HEK293 (cell line): ENCODE results near the gene LONP2.
A peak's percentile ranks its signal among the peaks of the same experiment; 100 is the strongest.

ENCODE experiments used
- CTCF ChIA-PET: fragments of 350-600 bp; formaldehyde crosslinking; extraction: SDS; loops from one replicate; lab custom pipeline; 2021; ENCODE audit warnings: antibody characterized with exemption; lab: Yijun Ruan, JAX
- POLR2A ChIA-PET: fragments of 300-600 bp; formaldehyde crosslinking; extraction: SDS; loops from one replicate; lab custom pipeline; 2020; ENCODE audit warnings: antibody characterized with exemption, inconsistent platforms; lab: Yijun Ruan, JAX
- H3K27ac ChIP-seq: fragments of 200-500 bp; sonication (Bioruptor generic); 2 replicates; pipeline ENCODE4 v1.5.1; 2014; ENCODE audit warnings: low read depth, low read length, control low read depth, inconsistent platforms; ENCODE audit errors: extremely low read depth
- H3K36me3 ChIP-seq, 2 experiments: fragments of 200-500 bp in 1 of 2; sonication (Bioruptor generic) in 1 of 2; 1 replicate in 1 of 2; 2 replicates in 1 of 2; pipeline ENCODE4 v1.5.1; 2014 to 2017; ENCODE audit warnings: inconsistent platforms in 2 of 2, low read length in 2 of 2; ENCODE audit not compliant: control insufficient read depth in 2 of 2, insufficient read depth in 1 of 2
- H3K4me1 ChIP-seq: fragments of 200-500 bp; sonication (Bioruptor generic); 2 replicates; pipeline ENCODE4 v1.5.1; 2014; ENCODE audit warnings: mild to moderate bottlenecking, low read length, inconsistent platforms; ENCODE audit not compliant: control insufficient read depth, insufficient read depth
- H3K4me3 ChIP-seq: 2 replicates; pipeline ENCODE4 v1.5.1; 2011; ENCODE audit warnings: low read depth, mild to moderate bottlenecking, control low read depth, low read length, moderate library complexity
- H3K9me3 ChIP-seq: fragments of 200-500 bp; sonication (Bioruptor generic); 2 replicates; pipeline ENCODE4 v1.5.1; 2014; ENCODE audit warnings: low read depth, low read length, inconsistent platforms; ENCODE audit not compliant: control insufficient read depth, insufficient read depth
- KLF8 ChIP-seq: fragments of 450-650 bp; formaldehyde crosslinking; IDR thresholded peaks from 2 replicates; pipeline ENCODE4 v1.5.1; 2016; ENCODE audit warnings: missing biosample characterization, missing genetic modification characterization
- MEIS1 ChIP-seq: sonication (generic); formaldehyde crosslinking; IDR thresholded peaks from 2 replicates; pipeline ENCODE4 v1.8.1; 2022; ENCODE audit warnings: missing genetic modification reagents, mild to moderate bottlenecking, borderline replicate concordance
- OVOL3 ChIP-seq: fragments of 450-650 bp; formaldehyde crosslinking; IDR thresholded peaks from 2 replicates; pipeline ENCODE4 v1.5.1; 2016; ENCODE audit warnings: missing biosample characterization, missing genetic modification characterization
- PRDM4 ChIP-seq: fragments of 450-650 bp; formaldehyde crosslinking; IDR thresholded peaks from 2 replicates; pipeline ENCODE4 v1.5.1; 2017; ENCODE audit warnings: missing biosample characterization, missing genetic modification characterization
- ZBTB1 ChIP-seq: fragments of 450-650 bp; formaldehyde crosslinking; IDR thresholded peaks from 2 replicates; pipeline ENCODE4 v1.5.1; 2016; ENCODE audit warnings: missing biosample characterization, missing genetic modification characterization
- ZNF133 ChIP-seq: fragments of 450-650 bp; formaldehyde crosslinking; IDR thresholded peaks from 2 replicates; pipeline ENCODE4 v1.5.1; 2016; ENCODE audit warnings: missing biosample characterization, missing genetic modification characterization
- ZNF202 ChIP-seq: fragments of 450-650 bp; formaldehyde crosslinking; IDR thresholded peaks from 2 replicates; pipeline ENCODE4 v1.5.1; 2016; ENCODE audit warnings: missing biosample characterization, missing genetic modification characterization, borderline replicate concordance
- ZNF292 ChIP-seq: fragments of 450-650 bp; formaldehyde crosslinking; IDR thresholded peaks from 2 replicates; pipeline ENCODE4 v1.5.1; 2016; ENCODE audit warnings: low read depth, missing biosample characterization, missing genetic modification characterization, borderline replicate concordance
- ZNF513 ChIP-seq: fragments of 450-650 bp; IDR thresholded peaks from 2 replicates; pipeline ENCODE4 v1.5.1; 2018; ENCODE audit warnings: missing biosample characterization, missing genetic modification characterization
- ZNF514 ChIP-seq: fragments of 450-650 bp; formaldehyde crosslinking; IDR thresholded peaks from 2 replicates; pipeline ENCODE4 v1.5.1; 2016; ENCODE audit warnings: missing biosample characterization, missing genetic modification characterization
- ZNF645 ChIP-seq: fragments of 450-650 bp; formaldehyde crosslinking; IDR thresholded peaks from 2 replicates; pipeline ENCODE4; 2016; ENCODE audit warnings: missing biosample characterization, missing genetic modification characterization
- TF ChIP-seq, protein P1 (sequence below): fragments of 450-650 bp; formaldehyde crosslinking; IDR thresholded peaks from 2 replicates; pipeline ENCODE4 v1.5.0; 2017; ENCODE audit warnings: missing biosample characterization, missing genetic modification characterization, borderline replicate concordance
- TF ChIP-seq, protein P2 (sequence below): fragments of 450-650 bp; formaldehyde crosslinking; IDR thresholded peaks from 2 replicates; pipeline ENCODE4 v1.5.1; 2016; ENCODE audit warnings: missing biosample characterization, missing genetic modification characterization, borderline replicate concordance
- TF ChIP-seq, protein P3 (sequence below): fragments of 450-650 bp; formaldehyde crosslinking; IDR thresholded peaks from 2 replicates; pipeline ENCODE4 v1.5.1; 2017; ENCODE audit warnings: missing biosample characterization, missing genetic modification characterization

Gene LONP2

DNA sequence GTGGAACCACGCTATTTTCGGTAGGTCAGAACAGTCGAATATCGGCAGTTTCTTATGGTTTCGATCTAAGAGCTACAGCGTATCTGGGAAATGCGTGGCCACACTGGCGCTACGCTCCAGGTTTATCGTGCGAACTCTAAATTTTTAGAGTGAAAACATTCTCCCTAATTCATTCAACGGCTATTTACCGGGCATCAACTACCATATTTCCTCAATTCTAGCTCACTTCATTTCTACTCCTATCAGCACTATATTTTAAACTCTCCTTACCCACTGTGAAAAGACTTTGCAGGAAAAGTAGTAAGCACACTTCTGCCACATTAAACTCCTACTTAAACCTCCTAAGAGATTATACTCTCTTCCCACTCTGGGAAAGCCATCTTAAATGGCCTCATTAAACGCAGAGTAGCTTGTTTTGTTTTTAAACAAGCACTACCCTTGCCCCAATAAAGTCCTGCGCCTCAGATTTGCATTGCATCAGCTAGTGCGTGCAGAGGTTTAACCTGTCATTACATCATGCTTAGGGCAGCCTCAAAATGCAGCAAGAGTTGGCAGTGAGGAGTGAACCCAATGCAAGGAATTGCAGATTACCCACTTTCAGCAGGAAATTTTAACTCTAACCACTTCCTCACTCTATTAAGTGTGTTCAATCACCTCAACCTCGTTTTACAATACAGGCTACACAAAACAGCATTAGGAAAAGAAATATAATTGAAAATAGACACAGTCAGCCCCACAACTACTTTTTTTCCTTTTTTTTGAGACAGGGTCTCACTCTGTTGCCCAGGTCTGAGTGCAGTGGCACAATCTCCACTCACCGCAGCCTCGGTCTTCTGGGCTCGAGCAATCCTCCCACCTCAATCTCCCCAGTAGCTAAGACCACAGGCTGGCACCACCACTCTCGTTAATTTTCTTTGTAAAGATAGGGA, 122.3 kb downstream of the LONP2 start (continued):
- no peak for TF ChIP-seq ZNF645 (tag by site-specific recombination)
- no peak for TF ChIP-seq ZNF292 (tag by site-specific recombination)
- no peak for TF ChIP-seq ZNF514
- TF ChIP-seq ZNF513 (tag by site-specific recombination), result 0 out of 2 replicates have a peak, but pooled peaks have one; percentile 24
- TF ChIP-seq, protein P1, sequence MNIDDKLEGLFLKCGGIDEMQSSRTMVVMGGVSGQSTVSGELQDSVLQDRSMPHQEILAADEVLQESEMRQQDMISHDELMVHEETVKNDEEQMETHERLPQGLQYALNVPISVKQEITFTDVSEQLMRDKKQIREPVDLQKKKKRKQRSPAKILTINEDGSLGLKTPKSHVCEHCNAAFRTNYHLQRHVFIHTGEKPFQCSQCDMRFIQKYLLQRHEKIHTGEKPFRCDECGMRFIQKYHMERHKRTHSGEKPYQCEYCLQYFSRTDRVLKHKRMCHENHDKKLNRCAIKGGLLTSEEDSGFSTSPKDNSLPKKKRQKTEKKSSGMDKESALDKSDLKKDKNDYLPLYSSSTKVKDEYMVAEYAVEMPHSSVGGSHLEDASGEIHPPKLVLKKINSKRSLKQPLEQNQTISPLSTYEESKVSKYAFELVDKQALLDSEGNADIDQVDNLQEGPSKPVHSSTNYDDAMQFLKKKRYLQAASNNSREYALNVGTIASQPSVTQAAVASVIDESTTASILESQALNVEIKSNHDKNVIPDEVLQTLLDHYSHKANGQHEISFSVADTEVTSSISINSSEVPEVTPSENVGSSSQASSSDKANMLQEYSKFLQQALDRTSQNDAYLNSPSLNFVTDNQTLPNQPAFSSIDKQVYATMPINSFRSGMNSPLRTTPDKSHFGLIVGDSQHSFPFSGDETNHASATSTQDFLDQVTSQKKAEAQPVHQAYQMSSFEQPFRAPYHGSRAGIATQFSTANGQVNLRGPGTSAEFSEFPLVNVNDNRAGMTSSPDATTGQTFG (tag by site-specific recombination), result no peak
- no peak for TF ChIP-seq ZNF202
- peak; percentile 87 for TF ChIP-seq PRDM4 (tag by site-specific recombination)
- TF ChIP-seq, all 188 proteins: peak for 63

DNA sequence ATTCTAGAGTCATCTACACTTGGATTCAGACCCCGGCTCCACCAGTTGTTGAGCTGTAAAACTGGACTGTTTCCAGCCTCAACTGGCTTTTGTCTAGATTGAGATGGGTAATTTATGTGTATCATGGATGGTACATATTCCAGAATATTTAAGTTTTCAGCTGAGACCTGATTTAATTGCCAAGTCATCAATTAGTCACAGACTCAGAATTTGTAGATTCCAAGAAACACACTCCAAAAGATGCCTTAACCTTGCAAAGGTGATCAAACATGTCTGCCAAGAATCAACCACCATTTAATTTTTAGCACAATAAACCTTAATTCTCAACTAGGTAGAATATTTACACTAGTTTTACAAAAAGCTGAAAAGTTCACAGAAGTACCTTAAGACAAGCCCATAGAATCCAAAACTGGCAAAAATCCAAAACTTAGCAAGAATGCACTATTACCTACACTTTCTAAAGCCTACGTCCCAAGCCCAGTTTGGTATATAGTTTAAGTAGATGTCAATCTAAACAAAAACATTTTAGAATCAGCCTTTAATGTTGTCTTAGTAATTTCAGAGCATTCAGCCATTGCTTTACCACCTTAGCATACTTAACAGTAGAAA, 123.4 kb downstream of the LONP2 start:
- H3K36me3 ChIP-seq, result no peaks in the 10 kb centered on the region
- POLR2A ChIA-PET, result interaction anchor here (2.2 to 2.8 kb wide), 2 partner anchors 12 to 17 kb away, joined by 7 to 31 read pairs; partner anchors contain the start of gene SIAH1
- H3K4me3 ChIP-seq, result no peak overlapping the region
- H3K9me3 ChIP-seq, result no peaks in the 10 kb centered on the region
- H3K27ac ChIP-seq, result no peak overlapping the region
- TF ChIP-seq ZBTB1 (tag by site-specific recombination) (no peak), KLF8 (tag by site-specific recombination) (no peak), MEIS1 (CRISPR knock-in tag) (no peak), ZNF133 (tag by site-specific recombination) (no peak), OVOL3 (tag by site-specific recombination) (no peak)
- TF ChIP-seq, protein P2, sequence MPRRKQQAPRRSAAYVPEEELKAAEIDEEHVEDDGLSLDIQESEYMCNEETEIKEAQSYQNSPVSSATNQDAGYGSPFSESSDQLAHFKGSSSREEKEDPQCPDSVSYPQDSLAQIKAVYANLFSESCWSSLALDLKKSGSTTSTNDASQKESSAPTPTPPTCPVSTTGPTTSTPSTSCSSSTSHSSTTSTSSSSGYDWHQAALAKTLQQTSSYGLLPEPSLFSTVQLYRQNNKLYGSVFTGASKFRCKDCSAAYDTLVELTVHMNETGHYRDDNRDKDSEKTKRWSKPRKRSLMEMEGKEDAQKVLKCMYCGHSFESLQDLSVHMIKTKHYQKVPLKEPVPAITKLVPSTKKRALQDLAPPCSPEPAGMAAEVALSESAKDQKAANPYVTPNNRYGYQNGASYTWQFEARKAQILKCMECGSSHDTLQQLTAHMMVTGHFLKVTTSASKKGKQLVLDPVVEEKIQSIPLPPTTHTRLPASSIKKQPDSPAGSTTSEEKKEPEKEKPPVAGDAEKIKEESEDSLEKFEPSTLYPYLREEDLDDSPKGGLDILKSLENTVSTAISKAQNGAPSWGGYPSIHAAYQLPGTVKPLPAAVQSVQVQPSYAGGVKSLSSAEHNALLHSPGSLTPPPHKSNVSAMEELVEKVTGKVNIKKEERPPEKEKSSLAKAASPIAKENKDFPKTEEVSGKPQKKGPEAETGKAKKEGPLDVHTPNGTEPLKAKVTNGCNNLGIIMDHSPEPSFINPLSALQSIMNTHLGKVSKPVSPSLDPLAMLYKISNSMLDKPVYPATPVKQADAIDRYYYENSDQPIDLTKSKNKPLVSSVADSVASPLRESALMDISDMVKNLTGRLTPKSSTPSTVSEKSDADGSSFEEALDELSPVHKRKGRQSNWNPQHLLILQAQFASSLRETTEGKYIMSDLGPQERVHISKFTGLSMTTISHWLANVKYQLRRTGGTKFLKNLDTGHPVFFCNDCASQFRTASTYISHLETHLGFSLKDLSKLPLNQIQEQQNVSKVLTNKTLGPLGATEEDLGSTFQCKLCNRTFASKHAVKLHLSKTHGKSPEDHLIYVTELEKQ (tag by site-specific recombination), result no peak
- TF ChIP-seq, protein P3, sequence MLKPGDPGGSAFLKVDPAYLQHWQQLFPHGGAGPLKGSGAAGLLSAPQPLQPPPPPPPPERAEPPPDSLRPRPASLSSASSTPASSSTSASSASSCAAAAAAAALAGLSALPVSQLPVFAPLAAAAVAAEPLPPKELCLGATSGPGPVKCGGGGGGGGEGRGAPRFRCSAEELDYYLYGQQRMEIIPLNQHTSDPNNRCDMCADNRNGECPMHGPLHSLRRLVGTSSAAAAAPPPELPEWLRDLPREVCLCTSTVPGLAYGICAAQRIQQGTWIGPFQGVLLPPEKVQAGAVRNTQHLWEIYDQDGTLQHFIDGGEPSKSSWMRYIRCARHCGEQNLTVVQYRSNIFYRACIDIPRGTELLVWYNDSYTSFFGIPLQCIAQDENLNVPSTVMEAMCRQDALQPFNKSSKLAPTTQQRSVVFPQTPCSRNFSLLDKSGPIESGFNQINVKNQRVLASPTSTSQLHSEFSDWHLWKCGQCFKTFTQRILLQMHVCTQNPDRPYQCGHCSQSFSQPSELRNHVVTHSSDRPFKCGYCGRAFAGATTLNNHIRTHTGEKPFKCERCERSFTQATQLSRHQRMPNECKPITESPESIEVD, result peak; percentile 91
- H3K4me1 ChIP-seq, result peaks cover 32% of the 10 kb centered on the region
- CTCF ChIA-PET, result interaction anchor here (0.6 to 1.2 kb wide), 3 partner anchors 15 to 255 kb away, joined by 4 to 6 read pairs (median 5); no protein-coding TSS in a partner anchor
